ENCODE results near the gene TMEM81.

Gene TMEM81

DNA sequence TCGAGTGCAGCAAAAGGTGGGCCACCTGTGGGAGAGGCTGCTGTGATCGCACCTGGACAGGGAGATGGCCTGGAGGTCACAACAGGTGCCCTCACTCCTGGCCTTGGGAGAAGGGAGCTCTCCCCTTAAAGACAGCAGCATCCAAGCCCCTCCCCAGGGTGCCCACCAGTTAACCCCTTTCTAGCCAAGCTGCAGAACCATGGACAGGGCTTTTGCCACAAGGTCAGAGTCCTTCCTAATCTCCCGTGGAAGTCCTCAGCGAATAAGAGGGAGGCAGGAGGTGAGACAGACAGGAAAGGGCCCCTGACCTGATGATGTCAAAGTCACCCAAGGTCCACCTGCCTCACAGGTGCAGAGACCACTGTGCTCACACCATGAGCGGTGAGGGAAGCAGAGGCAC lies 39.5 kb downstream of the TMEM81 start:
- TF ChIP-seq CTCF (IDR thresholded peaks at IDR 0.05): no peak

GRCh38 chr1:205043866-205044265 lies 40.4 kb downstream of the TMEM81 start:
- TF ChIP-seq CTCF (IDR thresholded peaks at IDR 0.05): no peak

DNA sequence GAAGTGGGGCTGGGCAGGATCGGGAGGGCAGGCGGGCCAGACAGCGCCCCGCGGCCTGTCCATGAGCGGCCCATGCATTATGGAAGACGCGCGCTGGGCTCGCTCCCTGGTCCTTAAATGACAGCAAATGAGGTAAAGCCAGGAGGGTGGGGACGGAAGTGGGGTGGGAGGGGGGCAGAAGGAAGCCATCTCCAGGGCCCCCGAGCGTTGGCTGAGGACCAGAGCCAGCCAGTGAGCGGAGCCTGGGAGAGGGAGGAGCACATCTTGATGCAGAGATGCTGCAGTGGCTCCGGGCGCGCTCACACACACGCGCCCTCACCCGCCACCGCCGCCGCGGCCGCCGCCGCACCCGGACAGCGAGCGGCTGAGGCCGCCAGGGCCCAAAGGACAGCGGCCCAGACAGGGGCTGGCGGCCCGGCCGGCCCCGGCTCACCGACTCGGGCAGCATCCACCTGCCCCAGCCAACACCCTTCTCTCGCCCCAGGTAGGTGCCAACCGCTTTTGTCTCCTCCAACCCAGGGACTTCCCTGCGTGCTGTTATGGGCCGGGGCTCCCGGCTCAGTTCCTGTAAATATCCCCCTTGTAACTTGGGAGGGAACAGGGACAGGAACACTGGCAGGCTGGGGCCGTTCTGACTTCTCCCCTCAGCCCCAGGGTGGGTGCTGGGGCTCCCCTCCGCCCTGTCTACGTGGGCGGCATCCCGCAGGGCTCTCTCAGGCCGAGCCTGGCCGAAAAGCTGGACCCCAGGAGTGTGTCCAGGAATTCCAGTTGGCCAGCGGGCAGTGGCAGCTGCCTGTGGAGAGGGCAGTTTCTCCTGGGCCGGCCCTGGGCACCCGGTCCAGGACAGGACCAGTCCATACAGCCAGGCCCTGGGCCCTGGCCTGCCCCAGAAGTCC lies 41.1 kb downstream of the TMEM81 start, which contains the start of gene CNTN2:
CNTN2 (plus strand) TSS at position 302 of the 896 bp plus-strand sequence. CDS start 9,974 bp downstream, outside the sequence.
- no peak for TF ChIP-seq CTCF (IDR thresholded peaks at IDR 0.05)

GRCh38 chr1:205041998-205042910 lies 42.0 kb downstream of the TMEM81 start:
- no peak for TF ChIP-seq CTCF (IDR thresholded peaks at IDR 0.05)

- TF ChIP-seq CTCF (IDR thresholded peaks at IDR 0.05): no peak
Observed at GRCh38 chr1:205041001-205041715, 43.1 kb downstream of the TMEM81 start.

- TF ChIP-seq CTCF (IDR thresholded peaks at IDR 0.05): no peak
Observed at GRCh38 chr1:205038132-205038786, 46.0 kb downstream of the TMEM81 start.
